ENCODE measurements around the gene HHIPL1. TPM values are rescaled to one million over a fixed set of nuclear protein-coding genes. Genes with fewer than 3 reads are reported as not detected.

HHIPL1 gene
- total and polyA plus RNA-seq, 2 of the 8 experiments (the other 6 are each of a cell fraction or from before 2014, with no cell fraction given): 1.5 to 2.6 TPM

DNA sequence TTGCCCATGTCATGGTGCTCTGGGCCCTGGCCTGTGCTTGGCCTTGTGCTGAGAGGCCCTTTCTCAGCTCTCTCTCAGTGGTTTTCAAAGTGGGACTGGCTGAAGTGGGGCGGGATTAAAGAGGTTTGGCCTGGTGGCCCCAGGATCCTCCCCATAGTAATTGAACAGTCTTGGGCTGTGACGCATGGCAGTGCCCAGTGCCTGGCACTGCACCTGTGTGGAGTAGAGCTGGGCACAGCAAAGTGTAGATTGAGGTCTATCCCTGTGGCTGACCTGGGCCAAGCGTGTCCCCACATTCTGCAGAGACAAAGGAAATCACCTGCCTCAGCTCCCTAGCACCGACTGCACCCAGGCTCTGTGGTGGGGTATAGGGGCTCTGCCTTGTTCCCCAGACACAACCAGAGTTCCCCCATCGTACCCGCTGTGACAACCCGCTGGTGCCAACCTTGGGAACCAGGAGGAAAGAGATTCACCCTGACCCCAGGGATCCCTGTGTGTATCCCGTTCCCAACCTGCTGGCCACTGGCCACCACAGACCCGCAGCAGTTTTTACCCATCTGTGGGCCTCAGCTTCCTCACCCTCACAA, 29.2 kb downstream of the HHIPL1 start:
- Histone ChIP-seq H3K4me2 (ENCODE audit: insufficient read depth in 1 of 2, low read depth in 2 of 2, low read length in 2 of 2) (no peak overlapping the region), H3K27me3 (replicated peaks in 1 of 4; ENCODE audit: control insufficient read depth in 3 of 4, extremely low read depth in 1 of 4, insufficient read depth in 3 of 4, low read length in 3 of 4) (no peaks in the 10 kb centered on the region), H2AK5ac (ENCODE audit: low read depth, low read length) (peak overlapping the region; percentile 65; the same call in 1 of the 2 replicates), H4K5ac (ENCODE audit: insufficient read length, low read depth, low read length) (no peak overlapping the region), H3K27ac (ENCODE audit: low read depth, low read length) (no peak overlapping the region), H4K91ac (replicated peaks; ENCODE audit: insufficient read length, low read length) (no peak overlapping the region), H3K23me2 (ENCODE audit: low read depth, low read length) (no peaks in the 10 kb centered on the region), H2BK20ac (ENCODE audit: low read length) (no peak overlapping the region), H3K4ac (replicated peaks; ENCODE audit: insufficient read length, low read depth, low read length) (no peak overlapping the region), H4K8ac (ENCODE audit: extremely low read depth, insufficient read depth, low read length) (no peak overlapping the region; the same call in 1 of the 2 replicates), H3K9me3 (ENCODE audit: insufficient read depth in 2 of 2, low read depth in 1 of 2, low read length in 1 of 2) (peaks cover 6 to 10% of the 10 kb centered on the region in 2 experiments; a peak in 3 of 4 replicates), H2BK120ac (replicated peaks; ENCODE audit: low read depth, low read length) (no peak overlapping the region), H3K36me3 (ENCODE audit: control insufficient read depth in 2 of 4, insufficient read depth in 4 of 4, low read length in 3 of 4) (no peaks in the 10 kb centered on the region), H3K9ac (replicated peaks in 1 of 4; ENCODE audit: extremely low read depth in 1 of 4, low read depth in 3 of 4, low read length in 3 of 4) (no peak overlapping the region), H3K79me1 (ENCODE audit: low read depth, low read length) (no peaks in the 10 kb centered on the region), H2BK15ac (ENCODE audit: low read length) (no peak overlapping the region), H3K4me3 (ENCODE audit: extremely low read depth in 1 of 4, insufficient read depth in 2 of 4, low read depth in 3 of 4, low read length in 4 of 4) (no peak overlapping the region), H3K56ac (replicated peaks; ENCODE audit: insufficient read length, low read depth, low read length) (no peak overlapping the region), H3K4me1 (replicated peaks in 1 of 4; ENCODE audit: control insufficient read depth in 3 of 4, insufficient read depth in 4 of 4, low read length in 3 of 4) (peaks cover 15 to 26% (median 22%) of the 10 kb centered on the region in 4 experiments), H4K20me1 (replicated peaks in 1 of 2; ENCODE audit: control insufficient read depth in 1 of 2, insufficient read depth in 2 of 2, low read length in 2 of 2) (no peaks in the 10 kb centered on the region), H2BK12ac (ENCODE audit: low read depth, low read length) (0 out of 2 replicates have a peak overlapping the region, but pooled peaks have one; percentile 60), H3K14ac (ENCODE audit: insufficient read length) (no peak overlapping the region), H2BK5ac (ENCODE audit: low read depth, low read length) (peak overlapping the region; percentile 52), H3K23ac (ENCODE audit: insufficient read length) (no peak overlapping the region), H3K79me2 (ENCODE audit: control insufficient read depth in 1 of 2, insufficient read depth in 2 of 2, low read length in 2 of 2) (no peaks in the 10 kb centered on the region), H2AFZ (ENCODE audit: low read length) (no peak overlapping the region), H3K18ac (ENCODE audit: extremely low read depth, low read length) (no peak overlapping the region)
- CTCF ChIA-PET (ENCODE audit: partially characterized antibody): interaction anchor here (1.1 kb wide), 1 partner anchor 14 kb away, joined by 3 read pairs; no protein-coding TSS in a partner anchor
- no peak for TF ChIP-seq USF2 (IDR thresholded peaks at IDR 0.05; ENCODE audit: low read length)
- no peak for TF ChIP-seq EP300 (IDR thresholded peaks at IDR 0.05; ENCODE audit: borderline replicate concordance in 1 of 2, low read depth in 2 of 2, low read length in 2 of 2)
- no peak for TF ChIP-seq BACH1 (IDR thresholded peaks at IDR 0.05; ENCODE audit: low read length)
- TF ChIP-seq POU5F1 (IDR thresholded peaks at IDR 0.05; ENCODE audit: low read depth, low read length): no peak
- TF ChIP-seq JUND (IDR thresholded peaks at IDR 0.05; ENCODE audit: low read length): no peak
- no peak for TF ChIP-seq SP2 (IDR thresholded peaks at IDR 0.05; ENCODE audit: low read length)
- no peak for TF ChIP-seq KDM5A (IDR thresholded peaks at IDR 0.05; ENCODE audit: low read length)
- no peak for TF ChIP-seq SAP30 (IDR thresholded peaks at IDR 0.05; ENCODE audit: insufficient read depth, insufficient replicate concordance, low read length)
- FAIRE-seq: no peak
- POLR2A ChIA-PET (ENCODE audit: partially characterized antibody): interaction anchor here (0.7 to 1.1 kb wide), 3 partner anchors 9 to 143 kb away, joined by 3 to 4 read pairs (median 3); partner anchors contain the start of gene CYP46A1
- 89% methylated on average over 9 of the region's 9 CpGs; no CpG with 5 or more reads in 1 of the 2 experiments for WGBS, 2 experiments (ENCODE audit: extremely low coverage in 1 of 2, insufficient coverage in 1 of 2, insufficient read length in 1 of 2, insufficient replicate concordance in 2 of 2, low coverage in 1 of 2, low lambda C conversion rate in 2 of 2, missing lambda C conversion rate in 1 of 2)
- DNase-seq (ENCODE audit: low read depth in 1 of 2, low spot score in 2 of 2): no peak

All from H1 (cell line).